Measurements from ENCODE around the gene LSM14B. TPM values are rescaled to one million over a fixed set of nuclear protein-coding genes. Genes with fewer than 3 reads are reported as not detected.

The LSM14B gene
- total RNA-seq, 3 donors from 2014 or later (not counting 1 experiment from before 2014, with no cell fraction given): 41.1 to 56.2 (median 47.3) TPM

- Histone ChIP-seq H3K36me3 (ENCODE audit: control insufficient read depth, insufficient read depth, low read length) (peaks cover 22% of the 10 kb centered on the region), H3K27ac (ENCODE audit: low read length) (peak overlapping the region; percentile 46), H3K9me3 (ENCODE audit: control insufficient read depth, insufficient read depth, low read length) (no peaks in the 10 kb centered on the region), H3K4me3 (ENCODE audit: low read length) (peak overlapping the region; percentile 49), H3K4me1 (ENCODE audit: control insufficient read depth, insufficient read depth, low read length) (peaks cover 39% of the 10 kb centered on the region), H3K27me3 (ENCODE audit: control insufficient read depth, insufficient read depth, low read length) (no peaks in the 10 kb centered on the region)
- Mint-ChIP-seq H3K4me1 (peaks cover 28 to 36% of the 10 kb centered on the region in 2 donors), H3K27ac (peak overlapping the region; percentile 63 to 86), H3K27me3 (ENCODE audit: low read depth in 2 of 2) (no peaks in the 10 kb centered on the region), H3K36me3 (peaks cover 6% of the 10 kb centered on the region), H3K4me3 (peak overlapping the region; percentile 83), H3K9me3 (no peaks in the 10 kb centered on the region)
- under 1% methylated on average over 77 of the region's 77 CpGs for WGBS (ENCODE audit: insufficient coverage)
- TF ChIP-seq, protein P1, sequence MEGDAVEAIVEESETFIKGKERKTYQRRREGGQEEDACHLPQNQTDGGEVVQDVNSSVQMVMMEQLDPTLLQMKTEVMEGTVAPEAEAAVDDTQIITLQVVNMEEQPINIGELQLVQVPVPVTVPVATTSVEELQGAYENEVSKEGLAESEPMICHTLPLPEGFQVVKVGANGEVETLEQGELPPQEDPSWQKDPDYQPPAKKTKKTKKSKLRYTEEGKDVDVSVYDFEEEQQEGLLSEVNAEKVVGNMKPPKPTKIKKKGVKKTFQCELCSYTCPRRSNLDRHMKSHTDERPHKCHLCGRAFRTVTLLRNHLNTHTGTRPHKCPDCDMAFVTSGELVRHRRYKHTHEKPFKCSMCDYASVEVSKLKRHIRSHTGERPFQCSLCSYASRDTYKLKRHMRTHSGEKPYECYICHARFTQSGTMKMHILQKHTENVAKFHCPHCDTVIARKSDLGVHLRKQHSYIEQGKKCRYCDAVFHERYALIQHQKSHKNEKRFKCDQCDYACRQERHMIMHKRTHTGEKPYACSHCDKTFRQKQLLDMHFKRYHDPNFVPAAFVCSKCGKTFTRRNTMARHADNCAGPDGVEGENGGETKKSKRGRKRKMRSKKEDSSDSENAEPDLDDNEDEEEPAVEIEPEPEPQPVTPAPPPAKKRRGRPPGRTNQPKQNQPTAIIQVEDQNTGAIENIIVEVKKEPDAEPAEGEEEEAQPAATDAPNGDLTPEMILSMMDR (IDR thresholded peaks at IDR 0.05): no peak
- intact Hi-C loops (cut with micrococcal nuclease): loop anchor here (1.0 to 2.0 kb wide), 2 partner anchors 14 to 20 kb away; partner anchors contain the start of genes PSMA7 and SS18L1
- DNase-seq (peak; percentile 28 to 66), ATAC-seq (no peak)
These were observed 577 bp downstream of the LSM14B start for GRCh38 chr20:62122654-62123449.

DNA sequence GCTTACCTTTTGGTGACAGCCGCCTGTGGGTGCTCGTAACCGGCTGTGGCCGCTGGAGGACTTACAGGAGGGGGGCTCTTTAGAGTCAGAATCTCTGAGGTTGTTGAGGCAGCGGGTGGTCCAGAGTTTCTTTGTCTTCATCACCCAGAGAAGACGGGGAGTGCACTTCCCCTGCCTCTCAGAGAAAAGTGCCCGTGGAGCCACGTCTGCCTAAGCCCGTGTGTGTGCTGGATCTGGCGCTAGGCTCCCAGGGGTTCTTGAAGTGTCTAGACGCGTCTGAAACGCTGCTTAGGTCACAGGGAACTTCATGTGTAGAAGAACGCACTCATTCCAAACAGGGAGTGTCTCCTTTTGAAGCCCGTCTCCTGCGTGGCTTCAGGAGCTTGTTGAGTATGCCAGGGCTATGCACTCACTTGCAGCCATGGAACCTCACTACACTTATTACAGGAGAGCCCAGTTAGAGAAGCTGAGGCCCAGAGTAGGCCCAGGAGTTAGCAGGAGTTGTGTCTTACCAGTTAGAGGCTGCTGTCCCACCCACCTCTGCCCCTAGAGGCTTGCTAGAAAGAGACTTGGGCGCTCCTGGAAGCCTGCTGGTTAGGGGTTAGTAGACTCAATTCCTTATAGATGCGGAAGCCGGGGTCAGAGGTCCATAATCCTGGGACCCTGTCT lies 1.3 kb downstream of the LSM14B start:
- peak overlapping the region; percentile 15 for H3K4me3 ChIP-seq (ENCODE audit: low read length)
- Mint-ChIP-seq H3K27me3 (ENCODE audit: low read depth in 2 of 2) (no peaks in the 10 kb centered on the region), H3K4me1 (peaks cover 35 to 36% of the 10 kb centered on the region in 2 donors), H3K36me3 (peaks cover 14% of the 10 kb centered on the region), H3K9me3 (no peaks in the 10 kb centered on the region), H3K27ac (peak overlapping the region; percentile 52 to 63), H3K4me3 (peak overlapping the region; percentile 83)
- H3K36me3 ChIP-seq (ENCODE audit: control insufficient read depth, insufficient read depth, low read length): peaks cover 26% of the 10 kb centered on the region
- peak in 1 of 2 donors; percentile 30 for DNase-seq
- WGBS (ENCODE audit: insufficient coverage): 61% methylated on average over 19 of the region's 19 CpGs
- intact Hi-C loops (cut with micrococcal nuclease): loop anchor here (2.0 kb wide), 1 partner anchor 13 kb away; no protein-coding TSS in a partner anchor
- TF ChIP-seq, protein P1 (IDR thresholded peaks at IDR 0.05): no peak
- no peak for ATAC-seq
- H3K9me3 ChIP-seq (ENCODE audit: control insufficient read depth, insufficient read depth, low read length): no peaks in the 10 kb centered on the region
- peaks cover 32% of the 10 kb centered on the region for H3K4me1 ChIP-seq (ENCODE audit: control insufficient read depth, insufficient read depth, low read length)
- H3K27me3 ChIP-seq (ENCODE audit: control insufficient read depth, insufficient read depth, low read length): no peaks in the 10 kb centered on the region
- no peak overlapping the region for H3K27ac ChIP-seq (ENCODE audit: low read length)

DNA sequence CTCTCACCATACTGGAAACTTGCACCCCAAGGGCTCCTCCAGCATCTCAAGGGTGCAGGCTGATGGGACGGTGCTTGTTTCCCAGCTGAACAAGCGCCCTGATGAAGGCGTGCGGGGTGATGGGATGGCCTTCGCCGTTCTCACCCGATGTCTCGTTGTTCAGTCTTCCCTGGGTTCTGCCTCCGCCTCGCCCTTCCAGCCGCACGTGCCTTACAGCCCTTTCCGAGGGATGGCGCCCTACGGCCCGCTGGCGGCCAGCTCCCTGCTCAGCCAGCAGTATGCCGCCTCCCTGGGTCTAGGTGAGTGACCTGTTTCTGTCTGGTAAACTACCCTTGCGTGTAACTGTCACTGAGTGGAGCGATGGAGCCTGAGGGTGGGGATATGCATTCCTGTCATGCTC lies 3.9 kb downstream of the LSM14B start:
- TF ChIP-seq, protein P1 (IDR thresholded peaks at IDR 0.05): no peak
- Mint-ChIP-seq H3K36me3 (peaks cover 16% of the 10 kb centered on the region), H3K4me3 (no peak overlapping the region), H3K27me3 (ENCODE audit: low read depth in 2 of 2) (no peaks in the 10 kb centered on the region), H3K27ac (no peak overlapping the region), H3K9me3 (no peaks in the 10 kb centered on the region), H3K4me1 (peaks cover 28 to 34% of the 10 kb centered on the region in 2 donors)
- Histone ChIP-seq H3K4me3 (ENCODE audit: low read length) (no peak overlapping the region), H3K27me3 (ENCODE audit: control insufficient read depth, insufficient read depth, low read length) (no peaks in the 10 kb centered on the region), H3K4me1 (ENCODE audit: control insufficient read depth, insufficient read depth, low read length) (peaks cover 20% of the 10 kb centered on the region), H3K9me3 (ENCODE audit: control insufficient read depth, insufficient read depth, low read length) (no peaks in the 10 kb centered on the region), H3K27ac (ENCODE audit: low read length) (no peak overlapping the region), H3K36me3 (ENCODE audit: control insufficient read depth, insufficient read depth, low read length) (peaks cover 48% of the 10 kb centered on the region)
- 96% methylated on average over 20 of the region's 20 CpGs for WGBS (ENCODE audit: insufficient coverage)
- ATAC-seq (no peak), DNase-seq (no peak)
- intact Hi-C loops (cut with micrococcal nuclease): no loop called here
